Muscle layer of duodenum (tissue), 2 donors: ENCODE data around the gene ZNF697.
"Not testable (repeated sequence)": the region's sequence is repeated elsewhere in the genome, so short reads cannot be mapped to it uniquely, and the experiment has no call there.

Experiments used
- H3K27ac ChIP-seq: one replicate; pipeline ENCODE4 v1.7.0; 2013; ENCODE audit warnings: mild to moderate bottlenecking, low read length
- H3K27me3 ChIP-seq: one replicate; pipeline ENCODE4 v1.7.0; 2013; ENCODE audit warnings: low read depth, mild to moderate bottlenecking, control low read depth, low read length
- H3K36me3 ChIP-seq, 2 donors: one replicate each; pipeline ENCODE4 v1.7.0; 2013; ENCODE audit warnings: low read length in 2 of 2, control low read depth in 1 of 2, mild to moderate bottlenecking in 1 of 2; ENCODE audit not compliant: insufficient read depth in 2 of 2, control insufficient read depth in 1 of 2
- H3K4me1 ChIP-seq, 2 donors: one replicate each; pipeline ENCODE4 v1.7.0; 2013; ENCODE audit warnings: low read length in 2 of 2, mild to moderate bottlenecking in 2 of 2, control low read depth in 1 of 2, moderate library complexity in 1 of 2; ENCODE audit not compliant: insufficient read depth in 2 of 2, control insufficient read depth in 1 of 2
- H3K4me3 ChIP-seq, 2 donors: one replicate each; pipeline ENCODE4 v1.7.0; 2013; ENCODE audit warnings: low read length in 2 of 2, low read depth in 1 of 2, mild to moderate bottlenecking in 1 of 2
- H3K9me3 ChIP-seq, 2 donors: one replicate each; pipeline ENCODE4 v1.7.0; 2013; ENCODE audit warnings: low read length in 2 of 2, control low read depth in 1 of 2, mild to moderate bottlenecking in 1 of 2; ENCODE audit not compliant: control insufficient read depth in 1 of 2
- donor health status: healthy.

The ZNF697 gene

GRCh38 chr1:119611701-119612113 is 36.4 kb downstream of the ZNF697 start:
- Histone ChIP-seq H3K4me3 (no peak overlapping the region), H3K9me3 (no peaks in the 10 kb centered on the region), H3K36me3 (no peaks in the 10 kb centered on the region), H3K27ac (no peak overlapping the region), H3K4me1 (peaks cover 0 to 6% of the 10 kb centered on the region in 2 donors), H3K27me3 (no peaks in the 10 kb centered on the region)

GRCh38 chr1:119608816-119609215 is 39.2 kb downstream of the ZNF697 start:
- not testable (repeated sequence) for H3K4me3 ChIP-seq, H3K9me3 ChIP-seq, H3K27me3 ChIP-seq

GRCh38 chr1:119607087-119607807 is 40.8 kb downstream of the ZNF697 start:
- not testable (repeated sequence) for H3K4me1 ChIP-seq, H3K9me3 ChIP-seq, H3K27ac ChIP-seq, H3K4me3 ChIP-seq, H3K36me3 ChIP-seq, H3K27me3 ChIP-seq

More at GRCh38 chr1:119608816-119609215, 39.2 kb downstream of the ZNF697 start:
- H3K36me3 ChIP-seq, H3K27ac ChIP-seq, H3K4me1 ChIP-seq: not testable (repeated sequence)

- H3K27ac ChIP-seq, result no peak overlapping the region
- no peaks in the 10 kb centered on the region for H3K9me3 ChIP-seq
These were observed 41.7 kb downstream of the ZNF697 start for GRCh38 chr1:119606394-119606793.

GRCh38 chr1:119605686-119606085 is 42.4 kb downstream of the ZNF697 start:
- Histone ChIP-seq H3K9me3 (no peaks in the 10 kb centered on the region), H3K27me3 (no peaks in the 10 kb centered on the region), H3K36me3 (no peaks in the 10 kb centered on the region), H3K4me3 (no peak overlapping the region), H3K27ac (no peak overlapping the region), H3K4me1 (no peaks in the 10 kb centered on the region)

More at GRCh38 chr1:119606394-119606793, 41.7 kb downstream of the ZNF697 start:
- H3K4me1 ChIP-seq, result no peaks in the 10 kb centered on the region
- H3K36me3 ChIP-seq, result no peaks in the 10 kb centered on the region
- H3K4me3 ChIP-seq, result no peak overlapping the region
- no peaks in the 10 kb centered on the region for H3K27me3 ChIP-seq

GRCh38 chr1:119605080-119605479 is 43.0 kb downstream of the ZNF697 start:
- not testable (repeated sequence) for H3K36me3 ChIP-seq, H3K4me3 ChIP-seq, H3K9me3 ChIP-seq, H3K4me1 ChIP-seq, H3K27ac ChIP-seq, H3K27me3 ChIP-seq

GRCh38 chr1:119603695-119604094 is 44.4 kb downstream of the ZNF697 start:
- Histone ChIP-seq H3K27ac (no peak overlapping the region), H3K4me1 (no peaks in the 10 kb centered on the region), H3K36me3 (no peaks in the 10 kb centered on the region), H3K4me3 (no peak overlapping the region), H3K27me3 (no peaks in the 10 kb centered on the region), H3K9me3 (no peaks in the 10 kb centered on the region)

- H3K9me3 ChIP-seq, H3K27ac ChIP-seq, H3K4me3 ChIP-seq, H3K4me1 ChIP-seq, H3K36me3 ChIP-seq, H3K27me3 ChIP-seq: not testable (repeated sequence)
These were observed 44.8 kb downstream of the ZNF697 start for GRCh38 chr1:119603241-119603640.

GRCh38 chr1:119602789-119603188 is 45.3 kb downstream of the ZNF697 start:
- not testable (repeated sequence) for H3K4me1 ChIP-seq, H3K36me3 ChIP-seq, H3K27me3 ChIP-seq, H3K4me3 ChIP-seq, H3K9me3 ChIP-seq, H3K27ac ChIP-seq

- H3K36me3 ChIP-seq, result no peaks in the 10 kb centered on the region
- H3K27ac ChIP-seq, result no peak overlapping the region
- H3K4me3 ChIP-seq, result no peak overlapping the region
- H3K9me3 ChIP-seq, result no peaks in the 10 kb centered on the region
- H3K4me1 ChIP-seq, result no peaks in the 10 kb centered on the region
- H3K27me3 ChIP-seq, result no peaks in the 10 kb centered on the region
These were observed 45.9 kb downstream of the ZNF697 start for GRCh38 chr1:119602169-119602568.

- Histone ChIP-seq H3K27ac (no peak overlapping the region), H3K36me3 (no peaks in the 10 kb centered on the region), H3K4me1 (no peaks in the 10 kb centered on the region), H3K4me3 (no peak overlapping the region), H3K27me3 (no peaks in the 10 kb centered on the region), H3K9me3 (no peaks in the 10 kb centered on the region)
These were observed 47.1 kb downstream of the ZNF697 start for GRCh38 chr1:119600976-119601375.

GRCh38 chr1:119600561-119600960 is 47.5 kb downstream of the ZNF697 start:
- Histone ChIP-seq H3K4me1 (no peaks in the 10 kb centered on the region), H3K27me3 (no peaks in the 10 kb centered on the region), H3K4me3 (no peak overlapping the region), H3K9me3 (no peaks in the 10 kb centered on the region), H3K36me3 (no peaks in the 10 kb centered on the region), H3K27ac (no peak overlapping the region)
